Stimulated activated CD8-positive, alpha-beta memory T cell treated with anti-CD3 and anti-CD28 coated beads, Interleukin-7, amount 100 ng/mL, for 24 hours (primary cell): ENCODE data around the gene CAPN13.

Experiments
- DNase-seq: peaks from one replicate; pipeline ENCODE4 v3.0.0-alpha.2; 2020; ENCODE audit warnings: low read depth

Gene CAPN13

DNA sequence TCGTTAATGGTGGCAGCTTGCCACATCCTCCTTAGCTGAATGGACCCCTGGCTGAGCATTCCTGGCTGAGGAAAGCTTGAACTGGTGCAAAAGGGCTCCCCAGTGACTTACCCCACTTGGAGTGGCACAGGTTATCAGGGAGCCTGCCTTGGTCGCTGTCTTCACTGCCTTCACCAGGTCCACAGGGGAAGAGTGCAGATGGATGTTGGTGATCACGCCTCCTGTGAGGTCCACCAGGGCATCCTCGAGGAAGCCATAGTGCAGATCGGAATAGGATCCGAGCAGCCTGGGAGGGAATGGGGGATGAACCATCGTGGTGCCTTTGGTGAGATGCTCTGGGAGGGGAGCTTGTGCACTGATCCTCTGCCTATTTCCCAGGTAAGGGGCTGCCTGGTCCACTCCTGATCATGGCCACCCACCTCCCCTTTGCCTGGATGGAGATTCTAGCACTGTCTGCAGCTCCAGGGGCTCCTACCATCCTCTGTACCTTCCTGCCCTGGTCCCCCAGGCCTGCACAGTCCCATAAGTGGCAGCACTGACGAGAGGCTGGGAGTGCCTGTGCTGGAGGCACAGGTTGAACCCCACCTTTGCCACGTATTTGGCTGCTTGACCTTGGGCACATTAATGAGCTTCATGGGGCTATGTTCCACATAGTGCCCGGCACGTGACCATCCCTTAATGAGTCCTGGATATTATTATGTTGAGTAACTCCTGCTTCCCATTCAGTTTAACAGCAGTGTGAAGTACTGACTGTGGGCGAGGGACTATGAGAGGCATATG is 43.0 kb downstream of the CAPN13 start:
- DNase-seq = no peak

DNA sequence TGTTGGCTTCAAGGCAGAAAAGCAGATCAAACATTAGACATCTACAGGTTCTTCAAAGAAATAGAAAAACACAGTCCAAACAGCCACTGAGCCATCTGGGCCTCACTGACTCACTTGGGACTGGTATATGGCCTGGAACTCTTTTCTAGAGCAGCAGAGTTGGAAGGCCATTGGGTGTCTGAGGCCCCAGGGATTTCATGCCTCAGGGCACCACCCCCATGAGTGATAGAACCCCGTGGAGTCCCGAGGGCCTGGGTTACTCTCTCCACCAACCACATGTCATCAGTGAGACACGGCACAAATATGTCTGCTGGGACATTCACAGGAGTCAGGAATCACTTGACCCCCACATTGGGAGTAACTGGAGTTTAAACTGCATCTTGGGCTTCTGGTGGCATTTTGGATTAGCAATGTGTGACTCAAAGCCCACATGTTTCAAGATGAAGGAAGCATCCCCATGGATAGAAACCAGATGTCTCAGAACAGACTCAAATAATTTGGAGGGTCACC is 44.0 kb downstream of the CAPN13 start:
- no peak for DNase-seq

- DNase-seq = no peak
Observed at GRCh38 chr2:30761226-30761625, 46.0 kb downstream of the CAPN13 start.

- no peak for DNase-seq
Observed at GRCh38 chr2:30759481-30759880, 47.8 kb downstream of the CAPN13 start.

DNA sequence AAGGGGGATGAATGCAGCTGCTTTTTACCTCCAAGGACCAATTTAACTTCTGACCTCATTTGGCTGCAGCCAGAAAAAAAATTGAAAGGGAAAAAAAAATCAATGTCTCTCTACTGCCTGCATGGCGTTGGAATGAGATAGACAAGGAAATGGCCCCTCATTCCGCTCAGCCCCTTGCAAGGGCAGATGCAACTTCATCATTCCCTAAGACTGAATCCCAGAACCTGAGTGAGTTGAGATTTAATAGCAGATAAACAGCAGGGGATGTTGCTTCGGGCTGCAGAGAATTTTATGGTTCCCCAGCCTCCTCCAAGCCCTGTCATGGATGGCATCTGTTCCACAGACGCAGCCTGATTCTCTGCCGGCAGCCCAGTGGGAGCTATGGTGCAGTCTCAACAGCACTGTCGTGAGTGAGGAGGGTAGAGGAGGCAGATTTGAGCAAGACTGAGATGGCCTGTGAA is 49.0 kb downstream of the CAPN13 start:
- no peak for DNase-seq

DNA sequence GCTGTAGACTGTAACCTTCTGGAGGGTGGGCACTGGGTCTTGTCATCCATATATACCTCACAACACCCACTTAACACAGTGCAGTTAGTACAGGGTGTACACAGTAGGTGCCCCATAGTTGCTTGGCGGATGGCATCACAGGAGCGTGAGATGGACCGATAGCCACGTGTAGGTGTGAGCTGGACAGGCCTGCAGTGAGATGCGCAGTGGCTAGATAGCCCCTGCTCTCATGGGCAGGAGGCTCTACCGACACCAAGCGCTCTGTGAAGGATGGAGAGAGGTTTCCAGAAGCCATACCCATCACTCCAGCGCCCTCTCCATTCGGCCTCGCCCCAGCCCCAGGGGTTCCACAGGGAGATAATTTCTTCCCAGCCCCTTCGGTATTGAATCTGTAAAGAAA is 49.5 kb downstream of the CAPN13 start:
- DNase-seq = no peak

GRCh38 chr2:30756971-30757370 is 50.3 kb downstream of the CAPN13 start:
- DNase-seq = no peak

- no peak for DNase-seq
Observed at GRCh38 chr2:30756051-30756719, 51.1 kb downstream of the CAPN13 start.

DNA sequence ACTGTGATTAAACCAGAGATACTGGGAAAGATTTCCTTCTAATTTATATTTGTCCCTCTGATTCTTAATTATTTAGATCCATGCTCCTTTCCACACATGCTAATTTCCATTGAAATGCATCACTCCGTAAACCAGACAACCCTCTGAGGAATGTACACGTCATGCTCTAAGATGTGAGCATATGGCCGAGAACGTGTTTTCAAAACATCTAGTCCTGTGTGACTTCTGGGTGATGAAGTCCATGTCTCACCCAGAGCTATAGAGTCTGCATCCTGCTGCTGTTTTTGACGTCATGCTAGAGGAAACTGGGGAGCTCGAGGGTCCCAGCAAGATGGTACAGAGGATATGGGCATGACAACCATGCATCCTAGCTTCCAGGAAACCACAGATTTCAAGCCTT is 53.6 kb downstream of the CAPN13 start:
- no peak for DNase-seq

GRCh38 chr2:30752811-30753210 is 54.4 kb downstream of the CAPN13 start:
- no peak for DNase-seq

- DNase-seq = no peak
Observed at GRCh38 chr2:30747206-30747605, 60.0 kb downstream of the CAPN13 start.

DNA sequence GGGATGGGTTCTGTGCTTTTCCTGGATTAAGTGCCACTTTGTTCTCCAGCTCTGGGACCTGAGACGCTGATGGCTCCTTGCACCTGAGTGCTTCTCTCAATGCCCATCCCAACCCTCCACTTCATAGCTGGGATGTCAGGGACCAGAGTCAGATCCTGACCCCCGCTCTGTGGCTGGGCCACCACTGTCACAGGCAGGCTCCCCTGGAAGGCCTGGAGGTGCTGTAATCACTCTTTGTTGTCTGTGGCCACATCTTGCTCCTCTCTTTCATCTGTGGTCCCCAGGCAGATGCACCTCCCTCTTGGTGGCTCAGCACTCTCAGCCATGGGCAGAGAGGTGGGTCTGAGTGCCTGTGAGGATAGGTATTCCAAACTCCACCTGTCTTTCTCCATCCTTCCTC is 62.4 kb downstream of the CAPN13 start:
- DNase-seq = no peak

DNA sequence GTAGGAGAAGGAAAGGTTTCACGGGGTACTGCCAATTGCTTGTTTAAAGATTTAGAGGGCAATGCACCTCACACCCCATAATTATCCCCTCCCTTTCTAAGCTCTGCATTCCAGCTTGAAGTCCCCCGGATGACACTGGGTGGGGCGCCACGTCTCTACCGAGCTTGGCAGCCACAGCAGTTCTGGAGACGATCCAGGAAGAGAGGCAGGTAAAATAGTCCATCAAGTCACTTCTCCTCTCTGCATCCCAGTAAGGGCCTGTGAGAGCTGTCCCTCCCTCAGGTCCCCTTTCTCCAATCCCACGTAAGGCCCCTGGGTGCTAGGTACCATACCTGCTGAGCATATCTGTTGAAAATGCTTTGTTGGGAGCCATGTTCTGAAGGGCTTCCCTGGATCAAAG is 65.7 kb downstream of the CAPN13 start:
- DNase-seq = no peak

GRCh38 chr2:30738141-30738911 is 68.9 kb downstream of the CAPN13 start:
- no peak for DNase-seq

GRCh38 chr2:30737326-30737610 is 70.0 kb downstream of the CAPN13 start:
- no peak for DNase-seq

GRCh38 chr2:30736461-30737325 is 70.6 kb downstream of the CAPN13 start:
- DNase-seq = no peak

DNA sequence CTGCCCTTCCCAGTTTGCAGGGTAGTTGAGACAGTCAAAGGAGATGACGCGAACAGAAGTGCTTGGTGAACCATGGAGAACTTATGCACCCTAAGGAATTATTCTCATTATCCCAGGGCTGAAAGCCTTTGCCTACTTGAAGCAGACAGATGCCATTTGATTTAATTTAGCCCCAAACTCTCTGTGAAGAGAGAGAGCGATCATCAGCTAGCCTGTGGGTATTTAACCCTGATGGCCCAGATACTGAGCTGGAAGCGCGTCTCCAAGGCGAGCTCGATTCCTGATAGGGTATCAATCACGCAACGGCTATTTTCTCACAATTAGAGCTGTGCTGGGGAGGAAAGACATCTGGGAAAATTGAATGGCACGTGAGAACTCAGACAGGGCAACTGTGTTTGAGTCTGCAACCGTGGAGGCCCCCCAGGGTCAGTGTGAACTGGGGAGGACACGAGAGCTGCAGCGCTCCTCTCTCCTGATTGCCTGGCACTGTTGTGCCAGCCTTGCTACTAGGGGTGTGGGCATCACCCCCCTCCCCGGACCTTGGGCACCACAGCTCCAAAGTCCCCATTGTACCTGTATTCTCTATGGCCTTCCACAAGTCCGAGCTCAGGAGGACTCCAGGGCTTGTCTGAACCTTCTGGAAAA is 73.2 kb downstream of the CAPN13 start:
- no peak for DNase-seq

DNA sequence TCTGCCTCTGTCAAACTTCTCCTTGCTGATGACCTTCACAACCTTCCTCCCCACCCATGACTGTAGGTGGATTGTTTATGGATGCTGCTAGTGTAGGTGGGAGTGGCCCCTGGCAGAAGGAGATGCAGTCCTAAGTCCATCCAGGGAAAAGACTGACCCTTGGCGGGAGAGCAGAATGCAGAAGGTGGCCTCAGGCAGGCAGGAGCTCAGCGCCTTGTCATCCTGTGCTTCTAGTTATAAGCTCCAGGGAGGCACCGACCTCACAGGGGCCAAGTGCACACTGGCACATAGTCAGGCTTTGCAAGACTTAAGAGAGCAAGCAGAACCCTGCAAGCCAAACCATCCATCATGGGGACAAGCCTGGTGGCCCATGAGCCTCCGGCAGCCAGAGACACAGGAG is 74.4 kb downstream of the CAPN13 start:
- DNase-seq = no peak

DNA sequence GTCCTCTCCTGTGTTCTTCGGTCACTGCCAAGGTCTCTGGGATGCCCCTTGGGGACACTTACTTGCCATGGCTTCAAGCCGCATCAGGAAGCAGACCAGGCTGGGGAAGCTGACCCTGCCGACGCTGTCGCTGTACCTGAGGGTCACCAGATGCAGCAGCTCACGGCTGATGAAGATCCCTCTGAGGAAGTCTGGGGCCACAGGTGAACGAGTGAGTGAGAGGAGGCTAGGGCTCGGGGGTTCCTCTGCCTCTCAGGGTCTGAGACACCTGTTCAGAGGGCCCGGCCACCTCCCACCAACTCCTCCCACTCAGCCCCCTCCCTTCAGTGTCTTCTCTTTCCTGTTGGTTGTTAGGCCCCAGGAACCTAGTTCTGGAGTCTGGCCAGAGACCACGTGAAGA is 74.9 kb downstream of the CAPN13 start:
- no peak for DNase-seq

DNA sequence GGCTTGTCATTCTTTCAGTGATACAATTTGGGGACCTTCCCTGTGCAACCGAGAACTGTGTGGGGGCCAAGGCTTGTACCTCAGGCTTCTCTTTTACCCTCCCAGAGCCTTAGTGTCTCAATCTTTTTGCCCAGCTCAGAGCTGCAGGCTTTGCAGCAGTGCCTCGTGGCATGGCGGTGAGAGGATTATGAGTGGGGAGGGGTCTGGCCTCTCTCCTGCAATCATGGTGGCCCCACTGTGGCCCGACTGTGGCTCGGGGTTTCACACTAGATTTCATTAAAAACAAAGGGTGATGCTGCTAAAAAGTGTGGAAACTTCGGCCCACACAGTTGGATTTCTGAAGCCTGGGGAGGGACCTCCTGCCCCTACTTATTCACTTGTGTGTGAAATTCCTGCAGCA is 75.5 kb downstream of the CAPN13 start:
- DNase-seq = no peak
